ENCODE measurements around the gene GNAS. TPM values are rescaled to one million over a fixed set of nuclear protein-coding genes. Genes with fewer than 3 reads are reported as not detected.

The GNAS gene
- total RNA-seq, 1 donor from 2014 or later: 663 TPM

- Histone ChIP-seq H3K36me3 (no peaks in the 10 kb centered on the region), H3K4me1 (no peaks in the 10 kb centered on the region), H3K27ac (no peak overlapping the region), H3K9me3 (no peaks in the 10 kb centered on the region), H3K4me3 (no peak overlapping the region), H3K27me3 (no peaks in the 10 kb centered on the region)
- no peak for TF ChIP-seq CTCF (IDR thresholded peaks at IDR 0.05)
- no peak for DNase-seq (ENCODE audit: low spot score in 2 of 2)
- intact Hi-C loops (cut with DNase I): loop anchor here (1.0 to 5.0 kb wide), 2 partner anchors 353 to 588 kb away; no protein-coding TSS in a partner anchor
Observed at GRCh38 chr20:58869662-58870227, 17.2 kb downstream of the GNAS start.

DNA sequence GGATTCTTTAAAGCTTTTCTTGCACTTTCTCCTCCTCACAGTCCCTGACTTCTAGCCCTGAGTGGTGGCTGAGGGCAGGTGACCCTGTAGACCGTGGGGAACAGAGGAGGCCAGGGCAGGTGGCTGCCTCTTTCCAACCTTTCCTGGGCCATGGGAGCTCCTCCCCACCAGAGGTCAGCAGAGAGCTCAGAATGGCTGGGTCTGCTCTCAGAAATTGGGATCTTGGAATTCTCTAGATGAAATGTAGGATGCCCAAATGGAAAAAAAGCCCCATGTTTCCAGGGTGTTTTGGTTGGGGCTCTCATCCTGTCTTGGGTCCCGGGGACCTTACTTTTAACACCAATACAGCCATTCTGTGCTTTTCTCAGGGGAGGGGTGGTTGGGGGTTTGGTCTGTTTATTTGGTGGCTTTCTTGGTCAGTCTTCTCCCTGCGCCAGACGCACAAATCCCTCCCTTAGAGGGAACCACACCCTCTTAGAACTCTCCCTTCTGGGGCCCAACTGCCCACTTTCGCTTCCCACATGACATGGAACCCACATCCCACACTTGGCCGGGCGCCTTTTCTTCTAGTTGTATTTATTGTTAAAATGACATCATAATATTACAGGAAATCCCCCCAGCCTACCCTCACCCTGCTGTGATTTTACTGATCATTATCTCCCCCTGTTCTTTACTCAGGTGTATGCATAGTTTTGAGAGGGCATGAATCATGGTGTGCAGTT, 17.9 kb downstream of the GNAS start:
- no peaks in the 10 kb centered on the region for H3K36me3 ChIP-seq
- DNase-seq (ENCODE audit: low spot score in 2 of 2): peak in 1 of 2 donors; percentile 84
- no peaks in the 10 kb centered on the region for H3K9me3 ChIP-seq
- peak; percentile 85 to 91 (median 88) for TF ChIP-seq CTCF (IDR thresholded peaks at IDR 0.05)
- H3K4me1 ChIP-seq: no peaks in the 10 kb centered on the region
- no peak overlapping the region for H3K27ac ChIP-seq
- intact Hi-C loops (cut with DNase I): loop anchor here (1.0 to 5.0 kb wide), 2 partner anchors 352 to 587 kb away; no protein-coding TSS in a partner anchor
- no peak overlapping the region for H3K4me3 ChIP-seq
- no peaks in the 10 kb centered on the region for H3K27me3 ChIP-seq

DNA sequence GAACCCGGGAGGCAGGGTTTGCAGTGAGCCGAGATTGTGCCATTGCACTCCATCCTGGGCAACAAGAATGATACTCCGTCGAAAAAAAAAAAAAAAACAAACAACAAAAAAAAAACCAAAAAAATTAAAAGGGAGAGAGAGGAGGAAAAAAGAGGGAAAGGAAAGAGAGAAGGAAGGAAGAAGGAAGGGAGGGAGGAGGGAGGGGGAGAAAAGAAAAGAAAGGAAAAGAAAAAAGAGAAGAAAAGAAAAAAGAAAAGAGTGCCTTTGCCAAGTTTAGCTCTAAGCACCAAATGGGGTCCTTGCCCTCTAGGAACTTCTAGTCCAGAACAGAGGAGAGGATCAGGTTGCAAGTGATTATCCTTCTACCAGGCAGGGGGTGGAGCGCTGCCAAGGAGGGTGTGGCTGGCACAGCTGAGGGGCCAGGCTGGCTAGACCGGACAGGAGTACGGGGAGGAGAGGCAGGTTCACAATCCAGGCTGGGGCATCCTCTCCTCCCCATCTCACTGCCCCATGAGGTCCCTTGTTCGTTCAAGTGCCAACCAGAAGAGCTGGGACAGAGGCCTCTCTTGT, 19.1 kb downstream of the GNAS start:
- no peak for TF ChIP-seq CTCF (IDR thresholded peaks at IDR 0.05)
- Histone ChIP-seq H3K27me3 (no peaks in the 10 kb centered on the region), H3K9me3 (no peaks in the 10 kb centered on the region), H3K36me3 (no peaks in the 10 kb centered on the region), H3K4me3 (no peak overlapping the region), H3K27ac (no peak overlapping the region), H3K4me1 (no peaks in the 10 kb centered on the region)
- intact Hi-C loops (cut with DNase I): loop anchor here (5.0 kb wide), 1 partner anchor 586 kb away; no protein-coding TSS in a partner anchor
- no peak for DNase-seq (ENCODE audit: low spot score in 2 of 2)

DNA sequence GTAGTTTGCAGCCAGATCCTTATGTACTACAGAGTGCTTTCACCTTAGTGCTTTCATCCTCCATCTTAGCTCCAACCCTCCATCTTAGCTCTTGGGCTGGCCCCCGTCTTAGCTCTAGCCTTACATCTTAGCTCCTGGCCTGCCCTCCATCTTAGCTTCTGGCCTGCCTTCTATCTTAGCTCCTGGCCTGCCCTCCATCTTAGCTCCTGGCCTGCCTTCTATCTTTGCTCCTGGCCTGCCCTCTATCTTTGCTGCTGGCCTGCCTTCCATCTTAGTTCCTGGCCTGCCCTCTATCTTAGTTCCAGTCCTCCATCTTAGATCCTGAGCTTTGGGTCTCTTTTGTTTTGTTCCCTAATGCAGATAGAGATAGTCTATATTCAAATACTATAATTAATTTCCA, 22.0 kb downstream of the GNAS start:
- Histone ChIP-seq H3K4me3 (no peak overlapping the region), H3K27me3 (no peaks in the 10 kb centered on the region), H3K4me1 (no peaks in the 10 kb centered on the region), H3K9me3 (no peaks in the 10 kb centered on the region), H3K27ac (no peak overlapping the region), H3K36me3 (no peaks in the 10 kb centered on the region)
- intact Hi-C loops (cut with DNase I): loop anchor here (5.0 kb wide), 1 partner anchor 583 kb away; no protein-coding TSS in a partner anchor
- no peak for TF ChIP-seq CTCF (IDR thresholded peaks at IDR 0.05)
- no peak for DNase-seq (ENCODE audit: low spot score in 2 of 2)

DNA sequence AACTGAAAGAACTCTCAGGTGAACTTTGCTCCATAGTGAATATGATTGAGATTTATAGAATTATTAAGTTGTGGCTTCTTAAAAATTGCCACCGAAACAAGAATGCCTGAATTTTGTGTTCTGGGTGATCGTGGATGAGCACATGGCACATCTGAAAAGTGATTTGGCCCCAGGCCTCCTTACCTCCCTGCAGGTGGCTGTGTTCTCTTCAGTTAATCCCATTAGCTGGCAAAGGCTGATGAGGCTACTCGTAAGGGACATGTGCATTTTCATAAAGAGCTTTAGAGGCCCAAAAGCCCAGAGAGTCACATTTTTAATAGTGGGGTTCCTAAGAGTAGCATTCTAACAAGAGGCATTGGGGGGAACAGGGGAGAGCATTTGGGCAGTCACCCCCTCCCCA, 22.6 kb downstream of the GNAS start:
- no peak overlapping the region for H3K27ac ChIP-seq
- intact Hi-C loops (cut with DNase I): no loop called here
- H3K27me3 ChIP-seq: no peaks in the 10 kb centered on the region
- H3K36me3 ChIP-seq: no peaks in the 10 kb centered on the region
- no peak overlapping the region for H3K4me3 ChIP-seq
- no peak for TF ChIP-seq CTCF (IDR thresholded peaks at IDR 0.05)
- no peaks in the 10 kb centered on the region for H3K4me1 ChIP-seq
- H3K9me3 ChIP-seq: no peaks in the 10 kb centered on the region
- DNase-seq (ENCODE audit: low spot score in 2 of 2): no peak

Data from ascending aorta (tissue), 2 donors.